ENCODE measurements around the gene CASZ1.
A peak's percentile ranks its signal among the peaks of the same experiment; 100 is the strongest.

CASZ1 gene

DNA sequence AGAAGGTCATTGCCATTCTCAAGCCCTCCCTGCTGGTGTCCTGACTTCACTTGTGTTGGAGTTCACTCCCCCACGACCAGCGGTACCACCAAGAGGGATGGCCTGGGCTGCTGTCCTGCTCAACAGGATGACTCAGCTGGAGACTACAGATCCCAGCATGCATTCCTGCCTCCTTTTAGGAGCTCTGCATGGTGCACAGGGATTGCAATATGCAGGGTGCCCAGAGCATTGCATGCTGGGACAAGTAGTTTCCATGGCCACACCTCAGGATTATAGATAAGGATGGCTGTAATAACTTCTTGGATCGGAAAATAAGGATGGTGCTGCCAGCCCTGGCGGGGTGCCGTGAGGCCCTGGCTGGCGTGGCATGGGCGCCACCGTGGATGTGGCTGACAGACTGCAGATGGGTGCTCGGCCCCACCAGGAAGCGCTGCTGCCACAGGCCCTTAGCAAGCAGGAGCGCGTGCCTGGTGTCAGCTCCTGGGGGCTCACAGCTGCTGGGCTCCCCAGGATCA is 150.0 kb downstream of the CASZ1 start:
- TF ChIP-seq EP300 (IDR thresholded peaks at IDR 0.05; ENCODE audit: borderline replicate concordance) (no peak), YY1 (IDR thresholded peaks at IDR 0.05; ENCODE audit: low read depth) (0 out of 2 replicates have a peak, but pooled peaks have one; percentile 36)

DNA sequence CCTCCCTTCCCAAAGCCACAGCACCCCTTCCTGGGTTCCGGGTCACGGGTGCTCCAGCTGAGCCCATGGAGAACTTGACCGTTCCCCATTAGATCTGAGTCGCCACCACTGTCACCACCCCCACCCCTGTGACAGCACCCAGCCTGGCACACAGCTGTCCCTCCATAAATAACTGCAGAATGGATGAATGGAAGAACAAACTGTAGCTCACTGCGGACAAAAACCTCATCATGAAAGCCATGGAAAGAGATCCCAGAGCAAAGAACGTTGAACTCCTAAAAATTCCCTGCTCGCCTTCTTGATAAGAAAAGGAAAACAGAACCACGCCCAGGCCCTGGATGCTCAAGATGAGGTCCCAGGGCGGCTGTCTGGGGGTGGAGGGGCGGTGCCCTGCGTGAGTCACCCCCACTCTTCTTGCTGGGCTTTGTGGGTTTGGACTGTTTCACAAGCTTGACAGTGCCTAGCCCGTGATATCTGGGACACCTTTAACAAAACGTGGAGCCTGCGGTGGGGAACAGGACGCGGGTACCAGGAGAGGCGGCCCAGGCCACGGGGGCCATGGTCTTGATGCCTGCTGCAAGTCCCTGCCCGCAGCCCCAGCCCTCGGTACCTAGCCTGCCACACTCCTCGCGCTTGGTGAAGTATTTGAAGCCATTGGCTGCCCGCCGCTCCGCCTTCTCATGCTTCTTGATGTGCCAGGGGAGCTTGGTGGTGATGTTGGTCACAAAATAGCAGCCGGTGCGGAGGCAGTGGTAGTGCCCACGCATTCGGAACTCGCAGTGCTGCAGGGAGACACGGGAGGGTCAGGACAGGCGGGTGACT is 151.9 kb downstream of the CASZ1 start:
- no peak for TF ChIP-seq CREB1 (IDR thresholded peaks at IDR 0.05; ENCODE audit: low read depth)
- TF ChIP-seq MAX (IDR thresholded peaks at IDR 0.05), result no peak
- no peak for TF ChIP-seq TAF1 (IDR thresholded peaks at IDR 0.05; ENCODE audit: low read depth)
- no peak for TF ChIP-seq YY1 (IDR thresholded peaks at IDR 0.05; ENCODE audit: low read depth)

DNA sequence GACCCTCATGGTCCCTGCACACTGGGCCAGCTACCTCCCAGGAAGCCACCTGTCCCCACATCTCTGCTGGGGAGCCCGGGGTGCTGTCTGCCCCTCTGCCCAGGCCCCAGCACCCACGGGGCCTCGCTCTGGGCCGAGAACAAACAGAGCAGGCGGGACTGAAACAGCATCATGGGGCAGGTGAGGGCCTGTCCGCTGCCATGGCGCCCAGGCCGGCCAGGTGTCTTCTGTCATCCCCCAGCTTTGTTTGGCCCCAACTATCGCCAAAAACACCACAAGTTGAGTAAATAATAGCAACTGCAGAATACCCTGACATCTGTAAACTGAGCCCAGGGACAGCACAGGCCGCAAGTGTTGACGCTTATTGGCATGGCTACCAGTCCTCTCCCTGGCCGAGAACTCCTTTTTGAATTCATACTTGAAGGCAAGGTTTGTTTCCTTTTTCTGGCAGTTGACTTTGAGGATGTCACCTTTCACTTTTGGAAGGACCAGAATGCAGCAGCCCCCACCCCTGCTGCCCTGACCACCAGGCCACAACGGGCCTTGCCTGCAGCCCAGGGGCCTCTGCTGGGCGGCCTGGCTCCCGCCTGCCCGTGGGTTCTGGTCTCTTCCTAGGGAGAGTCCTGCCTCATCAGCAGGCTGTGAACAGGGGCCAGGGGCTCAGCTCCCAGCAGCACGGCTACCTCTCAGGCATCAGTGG is 152.7 kb downstream of the CASZ1 start:
- TF ChIP-seq, protein P1, sequence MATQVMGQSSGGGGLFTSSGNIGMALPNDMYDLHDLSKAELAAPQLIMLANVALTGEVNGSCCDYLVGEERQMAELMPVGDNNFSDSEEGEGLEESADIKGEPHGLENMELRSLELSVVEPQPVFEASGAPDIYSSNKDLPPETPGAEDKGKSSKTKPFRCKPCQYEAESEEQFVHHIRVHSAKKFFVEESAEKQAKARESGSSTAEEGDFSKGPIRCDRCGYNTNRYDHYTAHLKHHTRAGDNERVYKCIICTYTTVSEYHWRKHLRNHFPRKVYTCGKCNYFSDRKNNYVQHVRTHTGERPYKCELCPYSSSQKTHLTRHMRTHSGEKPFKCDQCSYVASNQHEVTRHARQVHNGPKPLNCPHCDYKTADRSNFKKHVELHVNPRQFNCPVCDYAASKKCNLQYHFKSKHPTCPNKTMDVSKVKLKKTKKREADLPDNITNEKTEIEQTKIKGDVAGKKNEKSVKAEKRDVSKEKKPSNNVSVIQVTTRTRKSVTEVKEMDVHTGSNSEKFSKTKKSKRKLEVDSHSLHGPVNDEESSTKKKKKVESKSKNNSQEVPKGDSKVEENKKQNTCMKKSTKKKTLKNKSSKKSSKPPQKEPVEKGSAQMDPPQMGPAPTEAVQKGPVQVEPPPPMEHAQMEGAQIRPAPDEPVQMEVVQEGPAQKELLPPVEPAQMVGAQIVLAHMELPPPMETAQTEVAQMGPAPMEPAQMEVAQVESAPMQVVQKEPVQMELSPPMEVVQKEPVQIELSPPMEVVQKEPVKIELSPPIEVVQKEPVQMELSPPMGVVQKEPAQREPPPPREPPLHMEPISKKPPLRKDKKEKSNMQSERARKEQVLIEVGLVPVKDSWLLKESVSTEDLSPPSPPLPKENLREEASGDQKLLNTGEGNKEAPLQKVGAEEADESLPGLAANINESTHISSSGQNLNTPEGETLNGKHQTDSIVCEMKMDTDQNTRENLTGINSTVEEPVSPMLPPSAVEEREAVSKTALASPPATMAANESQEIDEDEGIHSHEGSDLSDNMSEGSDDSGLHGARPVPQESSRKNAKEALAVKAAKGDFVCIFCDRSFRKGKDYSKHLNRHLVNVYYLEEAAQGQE (IDR thresholded peaks at IDR 0.05; ENCODE audit: low read depth), result no peak
- TF ChIP-seq FOXM1 (IDR thresholded peaks at IDR 0.05; ENCODE audit: borderline replicate concordance, low read depth), result no peak
- TF ChIP-seq CREB1 (IDR thresholded peaks at IDR 0.05; ENCODE audit: low read depth), result no peak
- no peak for TF ChIP-seq TCF12 (IDR thresholded peaks at IDR 0.05; ENCODE audit: low read depth)
- no peak for TF ChIP-seq YY1 (IDR thresholded peaks at IDR 0.05; ENCODE audit: low read depth)
- no peak for TF ChIP-seq MAX (IDR thresholded peaks at IDR 0.05)
- TF ChIP-seq USF1 (IDR thresholded peaks at IDR 0.05), result no peak
- TF ChIP-seq TEAD4 (IDR thresholded peaks at IDR 0.05), result no peak
- TF ChIP-seq TAF1 (IDR thresholded peaks at IDR 0.05; ENCODE audit: low read depth), result no peak
- no peak for TF ChIP-seq CEBPB (IDR thresholded peaks at IDR 0.05)
- TF ChIP-seq EGR1 (IDR thresholded peaks at IDR 0.05), result no peak
- no peak for TF ChIP-seq EP300 (IDR thresholded peaks at IDR 0.05; ENCODE audit: borderline replicate concordance)
- no peak for TF ChIP-seq ZBTB7A (IDR thresholded peaks at IDR 0.05; ENCODE audit: low read depth)
- no peak for TF ChIP-seq NFIC (IDR thresholded peaks at IDR 0.05)

GRCh38 chr1:10642403-10643080 is 153.9 kb downstream of the CASZ1 start:
- no peak for TF ChIP-seq USF1 (IDR thresholded peaks at IDR 0.05)
- no peak for TF ChIP-seq CEBPB (IDR thresholded peaks at IDR 0.05)
- no peak for TF ChIP-seq ZBTB7A (IDR thresholded peaks at IDR 0.05; ENCODE audit: low read depth)
- no peak for TF ChIP-seq TAF1 (IDR thresholded peaks at IDR 0.05; ENCODE audit: low read depth)

DNA sequence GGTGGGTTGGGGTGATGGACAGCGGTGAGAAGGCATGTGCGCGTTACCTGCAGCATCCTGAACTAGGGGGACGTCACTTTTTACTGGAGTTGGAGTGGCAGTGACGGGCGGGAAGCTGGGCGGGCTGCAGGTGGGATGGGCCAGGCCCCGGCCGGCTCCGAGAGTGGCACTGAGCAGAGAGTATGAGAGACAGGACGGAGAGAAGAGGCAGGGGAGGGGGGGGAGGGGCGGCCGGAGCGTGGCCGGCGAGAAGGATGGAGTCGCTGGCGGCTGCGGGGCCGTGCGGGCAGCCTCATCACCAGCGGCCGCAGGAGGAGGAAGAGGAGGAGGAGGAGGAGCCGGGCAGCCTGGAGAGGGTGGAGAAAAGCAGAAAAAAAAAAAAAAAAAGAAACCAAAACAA is 154.5 kb downstream of the CASZ1 start:
- no peak for TF ChIP-seq TAF1 (IDR thresholded peaks at IDR 0.05; ENCODE audit: low read depth)
- no peak for TF ChIP-seq ZBTB7A (IDR thresholded peaks at IDR 0.05; ENCODE audit: low read depth)
- TF ChIP-seq USF1 (IDR thresholded peaks at IDR 0.05), result no peak
- no peak for TF ChIP-seq CREB1 (IDR thresholded peaks at IDR 0.05; ENCODE audit: low read depth)
- TF ChIP-seq MAX (IDR thresholded peaks at IDR 0.05), result no peak
- no peak for TF ChIP-seq YY1 (IDR thresholded peaks at IDR 0.05; ENCODE audit: low read depth)
- TF ChIP-seq TCF12 (IDR thresholded peaks at IDR 0.05; ENCODE audit: low read depth), result no peak
- TF ChIP-seq CEBPB (IDR thresholded peaks at IDR 0.05), result no peak
- TF ChIP-seq NFIC (IDR thresholded peaks at IDR 0.05), result no peak
- TF ChIP-seq, protein P1 (IDR thresholded peaks at IDR 0.05; ENCODE audit: low read depth), result no peak
- TF ChIP-seq EGR1 (IDR thresholded peaks at IDR 0.05), result no peak
- no peak for TF ChIP-seq FOXM1 (IDR thresholded peaks at IDR 0.05; ENCODE audit: borderline replicate concordance, low read depth)

All from Ishikawa (cell line).